ENCODE measurements around the gene STOML3. TPM values are rescaled to one million over a fixed set of nuclear protein-coding genes. Genes with fewer than 3 reads are reported as not detected.

STOML3 gene
- not detected for total RNA-seq

- no peak within 1 kb of the TSS for H3K4me3 ChIP-seq
- no peaks in the 10 kb centered on the region for H3K4me1 ChIP-seq
- H3K36me3 ChIP-seq = no peaks in the 10 kb centered on the region
- H3K9me3 ChIP-seq = no peaks in the 10 kb centered on the region
- no peak for TF ChIP-seq CTCF (IDR thresholded peaks at IDR 0.05)
- TF ChIP-seq POLR2A (IDR thresholded peaks at IDR 0.05; ENCODE audit: low read depth) = no peak
- no peak for DNase-seq (ENCODE audit: extremely low spot score)
- intact Hi-C loops (cut with DNase I) = no loop called here
- H3K27ac ChIP-seq (replicated peaks in 1 of 4) = no peak within 1 kb of the TSS
- no peaks in the 10 kb centered on the region for H3K27me3 ChIP-seq
Observed at GRCh38 chr13:38990693-38991092, at the start of gene STOML3. TSS of gene STOML3 (minus strand) at chr13:38990831. CDS start at chr13:38990721, 110 bp downstream.

- 71% methylated on average over 1 of the region's 1 CpG for WGBS
- TF ChIP-seq CTCF (IDR thresholded peaks at IDR 0.05) (no peak), EP300 (IDR thresholded peaks at IDR 0.05) (no peak), POLR2A (IDR thresholded peaks at IDR 0.05; ENCODE audit: low read depth) (no peak), POLR2AphosphoS5 (IDR thresholded peaks at IDR 0.05) (no peak)
Observed at GRCh38 chr13:39040206-39040605, 49.6 kb upstream of the STOML3 start.

DNA sequence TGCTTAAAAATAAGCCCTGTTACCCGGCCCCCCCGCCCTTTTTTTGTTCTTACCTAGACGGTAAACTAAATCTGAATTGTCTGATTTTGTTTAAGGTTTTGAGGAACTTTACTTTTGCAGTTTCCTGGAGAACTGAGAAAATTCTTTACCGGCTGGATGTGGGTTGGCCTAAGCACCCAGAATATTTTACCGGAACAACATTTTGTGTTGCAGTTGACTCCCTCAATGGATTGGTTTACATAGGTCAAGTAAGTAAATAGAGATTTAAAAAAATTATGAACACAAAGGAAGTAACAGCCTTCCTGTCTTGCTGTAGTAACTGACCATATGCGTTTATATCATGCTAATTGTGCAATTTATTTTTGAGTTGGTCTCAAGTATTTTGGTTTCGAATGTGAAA, 48.4 kb upstream of the STOML3 start:
- WGBS = 26% methylated on average over 7 of the region's 7 CpGs
- Histone ChIP-seq H3K9me3 (no peaks in the 10 kb centered on the region), H3K4me3 (peak overlapping the region; percentile 90 to 99 (median 96)), H3K4me1 (peaks cover 43 to 56% (median 52%) of the 10 kb centered on the region in 4 donors), H3K27ac (replicated peaks in 1 of 4) (peak overlapping the region; percentile 81 to 90 (median 83)), H3K36me3 (peaks cover 0 to 13% (median 3%) of the 10 kb centered on the region in 4 donors), H3K27me3 (no peaks in the 10 kb centered on the region)
- intact Hi-C loops (cut with DNase I) = no loop called here
- TF ChIP-seq POLR2A (IDR thresholded peaks at IDR 0.05; ENCODE audit: low read depth) = no peak
- TF ChIP-seq CTCF (IDR thresholded peaks at IDR 0.05) = no peak
- TF ChIP-seq EP300 (IDR thresholded peaks at IDR 0.05) = no peak
- no peak for TF ChIP-seq POLR2AphosphoS5 (IDR thresholded peaks at IDR 0.05)
- DNase-seq (ENCODE audit: extremely low spot score) = no peak

More at GRCh38 chr13:39040206-39040605, 49.6 kb upstream of the STOML3 start:
- H3K4me3 ChIP-seq = peak overlapping the region in 2 of 4 donors; percentile 2 to 13
- H3K4me1 ChIP-seq = peaks cover 33 to 44% (median 41%) of the 10 kb centered on the region in 4 donors
- H3K27ac ChIP-seq (replicated peaks in 1 of 4) = peak overlapping the region in 1 of 4 donors; percentile 16
- peaks cover 0 to 22% (median 8%) of the 10 kb centered on the region in 4 donors for H3K36me3 ChIP-seq
- intact Hi-C loops (cut with DNase I) = no loop called here
- H3K27me3 ChIP-seq = no peaks in the 10 kb centered on the region
- no peak for DNase-seq (ENCODE audit: extremely low spot score)
- H3K9me3 ChIP-seq = no peaks in the 10 kb centered on the region

DNA sequence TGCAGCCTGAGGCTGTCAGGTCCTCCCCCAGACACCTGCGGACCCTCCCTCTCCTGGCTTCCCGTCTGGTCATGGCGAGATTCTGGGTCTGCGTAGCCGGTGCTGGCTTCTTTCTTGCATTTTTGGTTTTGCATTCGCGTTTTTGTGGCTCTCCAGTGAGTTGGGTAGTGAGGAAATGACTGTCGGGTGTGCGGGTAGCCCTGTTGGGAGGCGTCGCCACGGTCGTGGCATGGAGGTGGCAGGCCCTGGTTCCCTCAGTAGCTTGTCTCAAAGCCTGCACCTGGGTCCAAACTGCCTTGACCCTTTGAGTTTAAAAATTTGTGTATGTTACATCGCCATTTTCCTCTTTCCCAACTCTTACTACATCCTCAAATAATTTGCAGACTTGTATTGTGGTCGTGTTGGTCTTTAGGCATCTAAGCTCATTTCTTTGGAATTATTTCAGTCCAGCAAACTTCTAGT, 48.0 kb upstream of the STOML3 start:
- H3K27ac ChIP-seq (replicated peaks in 1 of 4) = peak overlapping the region; percentile 81 to 90 (median 83)
- DNase-seq (ENCODE audit: extremely low spot score) = no peak
- WGBS = 2% methylated on average over 8 of the region's 15 CpGs
- peaks cover 0 to 8% (median under 1%) of the 10 kb centered on the region in 4 donors for H3K36me3 ChIP-seq
- TF ChIP-seq POLR2AphosphoS5 (IDR thresholded peaks at IDR 0.05) = no peak
- TF ChIP-seq EP300 (IDR thresholded peaks at IDR 0.05) = no peak
- TF ChIP-seq POLR2A (IDR thresholded peaks at IDR 0.05; ENCODE audit: low read depth) = no peak
- TF ChIP-seq CTCF (IDR thresholded peaks at IDR 0.05) = no peak
- no peaks in the 10 kb centered on the region for H3K9me3 ChIP-seq
- peak overlapping the region; percentile 90 to 99 (median 96) for H3K4me3 ChIP-seq
- no peaks in the 10 kb centered on the region for H3K27me3 ChIP-seq
- intact Hi-C loops (cut with DNase I) = no loop called here
- peaks cover 43 to 59% (median 55%) of the 10 kb centered on the region in 4 donors for H3K4me1 ChIP-seq
